ENCODE measurements around the gene LMOD3. TPM values are rescaled to one million over a fixed set of nuclear protein-coding genes. Genes with fewer than 3 reads are reported as not detected.

The LMOD3 gene
- total and polyA plus RNA-seq, 2 of the 8 experiments (the other 6 are each of a cell fraction or from before 2014, with no cell fraction given): not detected

- WGBS, 2 experiments (ENCODE audit: extremely low coverage in 1 of 2, insufficient coverage in 1 of 2, insufficient read length in 1 of 2, insufficient replicate concordance in 2 of 2, low coverage in 1 of 2, low lambda C conversion rate in 2 of 2, missing lambda C conversion rate in 1 of 2): 70% methylated on average over 2 of the region's 2 CpGs; no CpG with 5 or more reads in 1 of the 2 experiments
- no peak overlapping the region for H3K56ac ChIP-seq (replicated peaks; ENCODE audit: insufficient read length, low read depth, low read length)
- no peak overlapping the region for H2BK15ac ChIP-seq (ENCODE audit: low read length)
- H3K4me2 ChIP-seq (ENCODE audit: insufficient read depth in 1 of 2, low read depth in 2 of 2, low read length in 2 of 2): no peak overlapping the region
- CTCF ChIA-PET (ENCODE audit: partially characterized antibody): no interaction called here
- FAIRE-seq (no peak), DNase-seq (ENCODE audit: low read depth in 1 of 2, low spot score in 2 of 2) (no peak)
- no peak overlapping the region for H2BK20ac ChIP-seq (ENCODE audit: low read length)
- TF ChIP-seq ATF3 (IDR thresholded peaks at IDR 0.05; ENCODE audit: insufficient read depth, low read depth, low read length) (no peak), ASH2L (IDR thresholded peaks at IDR 0.05; ENCODE audit: low read length) (no peak), E2F6 (IDR thresholded peaks at IDR 0.05) (no peak)
- H3K79me1 ChIP-seq (ENCODE audit: low read depth, low read length): no peaks in the 10 kb centered on the region
- no peak overlapping the region for H2BK12ac ChIP-seq (ENCODE audit: low read depth, low read length)
- no peak overlapping the region for H3K4ac ChIP-seq (replicated peaks; ENCODE audit: insufficient read length, low read depth, low read length)
- H4K8ac ChIP-seq (ENCODE audit: extremely low read depth, insufficient read depth, low read length): no peak overlapping the region
- no peak overlapping the region for H2AK5ac ChIP-seq (ENCODE audit: low read depth, low read length)
- POLR2A ChIA-PET (ENCODE audit: partially characterized antibody): no interaction called here
- H3K79me2 ChIP-seq (ENCODE audit: control insufficient read depth in 1 of 2, insufficient read depth in 2 of 2, low read length in 2 of 2): no peaks in the 10 kb centered on the region
- H3K4me1 ChIP-seq (replicated peaks in 1 of 4; ENCODE audit: control insufficient read depth in 3 of 4, insufficient read depth in 4 of 4, low read length in 3 of 4): no peaks in the 10 kb centered on the region
- H2AFZ ChIP-seq (ENCODE audit: low read length): no peak overlapping the region
- H4K20me1 ChIP-seq (replicated peaks in 1 of 2; ENCODE audit: control insufficient read depth in 1 of 2, insufficient read depth in 2 of 2, low read length in 2 of 2): no peaks in the 10 kb centered on the region
- no peaks in the 10 kb centered on the region for H3K9me3 ChIP-seq (ENCODE audit: insufficient read depth in 2 of 2, low read depth in 1 of 2, low read length in 1 of 2)
- H3K14ac ChIP-seq (ENCODE audit: insufficient read length): no peak overlapping the region
- no peak overlapping the region for H3K27ac ChIP-seq (ENCODE audit: low read depth, low read length)
- no peak overlapping the region for H2BK120ac ChIP-seq (replicated peaks; ENCODE audit: low read depth, low read length)
- no peak overlapping the region for H3K9ac ChIP-seq (replicated peaks in 1 of 4; ENCODE audit: extremely low read depth in 1 of 4, low read depth in 3 of 4, low read length in 3 of 4)
- H3K23me2 ChIP-seq (ENCODE audit: low read depth, low read length): no peaks in the 10 kb centered on the region
- H3K36me3 ChIP-seq (ENCODE audit: control insufficient read depth in 2 of 4, insufficient read depth in 4 of 4, low read length in 3 of 4): peaks cover 10 to 76% (median 33%) of the 10 kb centered on the region in 4 experiments; a peak in 7 of 8 replicates
- H3K18ac ChIP-seq (ENCODE audit: extremely low read depth, low read length): no peak overlapping the region
- H4K5ac ChIP-seq (ENCODE audit: insufficient read length, low read depth, low read length): no peak overlapping the region
- H3K4me3 ChIP-seq (ENCODE audit: extremely low read depth in 1 of 4, insufficient read depth in 2 of 4, low read depth in 3 of 4, low read length in 4 of 4): no peak overlapping the region
- H2BK5ac ChIP-seq (ENCODE audit: low read depth, low read length): no peak overlapping the region
- H3K27me3 ChIP-seq (replicated peaks in 1 of 4; ENCODE audit: control insufficient read depth in 3 of 4, extremely low read depth in 1 of 4, insufficient read depth in 3 of 4, low read length in 3 of 4): no peaks in the 10 kb centered on the region
- no peak overlapping the region for H4K91ac ChIP-seq (replicated peaks; ENCODE audit: insufficient read length, low read length)
- H3K23ac ChIP-seq (ENCODE audit: insufficient read length): no peak overlapping the region
Measured at GRCh38 chr3:69058947-69059224, 63.5 kb downstream of the LMOD3 start.

Data from H1 (cell line).